AG04450 (cell line): Measurements from ENCODE around the gene HTRA1. TPM values are rescaled to one million over a fixed set of nuclear protein-coding genes. Genes with fewer than 3 reads are reported as not detected.

Source experiments
- CTCF ChIA-PET: fragments of 300-600, 350-600 bp; formaldehyde crosslinking; extraction: SDS; loops from one replicate; lab custom pipeline; 2022; ENCODE audit warnings: antibody characterized with exemption, inconsistent platforms; lab: Charles Lee
- POLR2A ChIA-PET: fragments of 350-600 bp; formaldehyde crosslinking; extraction: SDS; loops from one replicate; lab custom pipeline; 2021; ENCODE audit warnings: antibody characterized with exemption, inconsistent platforms; lab: Yijun Ruan, JAX
- DNase-seq: peaks from one replicate; pipeline ENCODE4 v3.0.0-alpha.2; 2011; ENCODE audit warnings: low read depth, low spot score
- H3K27ac ChIP-seq: one replicate; pipeline ENCODE4 v1.5.1; 2012; ENCODE audit warnings: low read depth, low read length, control low read depth
- H3K27me3 ChIP-seq: one replicate; pipeline ENCODE4 v1.6.0; 2012; ENCODE audit warnings: low read length; ENCODE audit not compliant: control insufficient read depth, insufficient read depth
- H3K4me3 ChIP-seq: 2 replicates; pipeline ENCODE4 v1.5.1; 2011; ENCODE audit warnings: mild to moderate bottlenecking, low read depth, low read length, control low read depth
- H3K9me3 ChIP-seq: 2 replicates; pipeline ENCODE4 v1.5.1; 2012; ENCODE audit warnings: low read length; ENCODE audit not compliant: control insufficient read depth, insufficient read depth
- CTCF ChIP-seq: IDR thresholded peaks from 2 replicates; pipeline ENCODE4 v1.5.1; 2011; ENCODE audit warnings: low read depth, low read length, control low read depth, inconsistent platforms
- polyA plus RNA-seq: library from polyadenylated mRNA; depleted of rRNA; stranded (reverse); fragments of >200 nt; gene quantifications from 2 replicates; pipeline ENCODE4 v1.2.3, GENCODE V29; 2011

HTRA1 gene
- polyA plus RNA-seq, 1 experiment: 187 TPM

- no peaks in the 10 kb centered on the region for H3K27me3 ChIP-seq
- H3K27ac ChIP-seq: no peak overlapping the region
- H3K4me3 ChIP-seq: no peak overlapping the region
- POLR2A ChIA-PET: interaction anchor here (1.7 kb wide), 1 partner anchor 46 kb away, joined by 6 read pairs; the partner anchor contains the start of gene PLEKHA1
- DNase-seq: peak; percentile 45
- CTCF ChIA-PET: interaction anchor here (1.2 to 2.2 kb wide), 5 partner anchors 15 to 152 kb away, joined by 3 to 27 read pairs (median 9); no protein-coding TSS in a partner anchor
- TF ChIP-seq CTCF: no peak
- H3K9me3 ChIP-seq: no peaks in the 10 kb centered on the region
These were observed 41.3 kb upstream of the HTRA1 start for GRCh38 chr10:122419876-122420623.

- no peak for DNase-seq
- ChIA-PET CTCF (interaction anchor here (2.2 kb wide), 1 partner anchor 145 kb away, joined by 10 read pairs; no protein-coding TSS in a partner anchor), POLR2A (interaction anchor here (1.7 kb wide), 1 partner anchor 46 kb away, joined by 6 read pairs; the partner anchor contains the start of gene PLEKHA1)
- H3K4me3 ChIP-seq: no peak overlapping the region
- H3K27ac ChIP-seq: no peak overlapping the region
- H3K9me3 ChIP-seq: no peaks in the 10 kb centered on the region
- H3K27me3 ChIP-seq: no peaks in the 10 kb centered on the region
- no peak for TF ChIP-seq CTCF
These were observed 40.7 kb upstream of the HTRA1 start for GRCh38 chr10:122420624-122421007.

GRCh38 chr10:122421054-122421625 lies 40.2 kb upstream of the HTRA1 start:
- no peak for DNase-seq
- CTCF ChIA-PET: interaction anchor here (1.1 kb wide), 1 partner anchor 122 kb away, joined by 4 read pairs; no protein-coding TSS in a partner anchor
- no peak for TF ChIP-seq CTCF
- H3K4me3 ChIP-seq: no peak overlapping the region
- no peak overlapping the region for H3K27ac ChIP-seq
- no peaks in the 10 kb centered on the region for H3K9me3 ChIP-seq
- POLR2A ChIA-PET: no interaction called here
- no peaks in the 10 kb centered on the region for H3K27me3 ChIP-seq

GRCh38 chr10:122421742-122422141 lies 39.6 kb upstream of the HTRA1 start:
- POLR2A ChIA-PET: no interaction called here
- CTCF ChIA-PET: interaction anchor here (1.1 to 4.0 kb wide), 2 partner anchors 13 to 123 kb away, joined by 4 to 36 read pairs; no protein-coding TSS in a partner anchor
- no peak overlapping the region for H3K4me3 ChIP-seq
- no peaks in the 10 kb centered on the region for H3K27me3 ChIP-seq
- no peak overlapping the region for H3K27ac ChIP-seq
- DNase-seq: no peak
- TF ChIP-seq CTCF: no peak
- no peaks in the 10 kb centered on the region for H3K9me3 ChIP-seq
